Measurements from ENCODE around the gene TERB2. TPM values are rescaled to one million over a fixed set of nuclear protein-coding genes. Genes with fewer than 3 reads are reported as not detected.
"Not testable (repeated sequence)": the region's sequence is repeated elsewhere in the genome, so short reads cannot be mapped to it uniquely, and the experiment has no call there.

TERB2 gene
- total RNA-seq, 3 donors from 2014 or later = not detected

GRCh38 chr15:45022871-45023658 is 66.6 kb downstream of the TERB2 start, which contains the start of gene SORD:
Gene SORD (plus strand): TSS chr15:45023195. CDS start chr15:45023284, 89 bp downstream.
- DNase-seq (peak; percentile 91), ATAC-seq (peak; percentile 99)
- peak within 1 kb of the TSS; percentile 85 for H3K4me3 Mint-ChIP-seq
- H3K9me3 Mint-ChIP-seq = no peaks in the 10 kb centered on the region
- H3K4me1 Mint-ChIP-seq (ENCODE audit: low read depth) = peaks cover 20% of the 10 kb centered on the region
- H3K36me3 Mint-ChIP-seq (ENCODE audit: insufficient read depth) = no peaks in the 10 kb centered on the region
- H3K27me3 Mint-ChIP-seq (ENCODE audit: low read depth) = peaks cover 22% of the 10 kb centered on the region

GRCh38 chr15:45023659-45024225 is 67.3 kb downstream of the TERB2 start:
- H3K9me3 Mint-ChIP-seq = no peaks in the 10 kb centered on the region
- H3K36me3 Mint-ChIP-seq (ENCODE audit: insufficient read depth) = no peaks in the 10 kb centered on the region
- DNase-seq = no peak
- H3K27me3 Mint-ChIP-seq (ENCODE audit: low read depth) = peaks cover 15% of the 10 kb centered on the region
- ATAC-seq = no peak
- peaks cover 20% of the 10 kb centered on the region for H3K4me1 Mint-ChIP-seq (ENCODE audit: low read depth)
- peak overlapping the region; percentile 85 for H3K4me3 Mint-ChIP-seq

GRCh38 chr15:45024649-45025048 is 68.2 kb downstream of the TERB2 start:
- ATAC-seq; H3K9me3 Mint-ChIP-seq; DNase-seq; H3K4me3 Mint-ChIP-seq; H3K27me3 Mint-ChIP-seq (ENCODE audit: low read depth); H3K36me3 Mint-ChIP-seq (ENCODE audit: insufficient read depth): not testable (repeated sequence)
- peaks cover 20% of the 10 kb centered on the region for H3K4me1 Mint-ChIP-seq (ENCODE audit: low read depth)

DNA sequence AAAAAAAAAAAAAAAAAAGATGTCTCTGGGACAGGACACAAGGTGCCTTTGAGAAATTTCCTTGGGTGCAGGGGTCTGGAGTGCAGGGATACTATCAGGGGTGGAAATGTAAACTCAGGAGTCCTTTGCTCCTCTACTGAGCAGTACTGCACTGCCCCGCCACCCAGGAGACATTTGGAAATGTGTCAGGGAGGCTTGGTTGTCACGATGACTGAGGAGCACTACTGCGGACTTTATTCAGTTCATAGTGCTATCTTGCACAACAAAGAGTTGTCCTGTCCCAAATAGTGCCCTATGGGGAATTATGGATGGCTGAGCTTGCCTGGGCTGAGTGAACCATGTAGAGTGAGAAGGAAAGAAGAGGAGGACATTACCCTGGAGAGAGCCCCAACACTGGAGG is 69.1 kb downstream of the TERB2 start:
- H3K4me1 Mint-ChIP-seq (ENCODE audit: low read depth) = peaks cover 20% of the 10 kb centered on the region
- H3K9me3 Mint-ChIP-seq; H3K4me3 Mint-ChIP-seq; ATAC-seq; H3K27me3 Mint-ChIP-seq (ENCODE audit: low read depth); DNase-seq; H3K36me3 Mint-ChIP-seq (ENCODE audit: insufficient read depth): not testable (repeated sequence)

DNA sequence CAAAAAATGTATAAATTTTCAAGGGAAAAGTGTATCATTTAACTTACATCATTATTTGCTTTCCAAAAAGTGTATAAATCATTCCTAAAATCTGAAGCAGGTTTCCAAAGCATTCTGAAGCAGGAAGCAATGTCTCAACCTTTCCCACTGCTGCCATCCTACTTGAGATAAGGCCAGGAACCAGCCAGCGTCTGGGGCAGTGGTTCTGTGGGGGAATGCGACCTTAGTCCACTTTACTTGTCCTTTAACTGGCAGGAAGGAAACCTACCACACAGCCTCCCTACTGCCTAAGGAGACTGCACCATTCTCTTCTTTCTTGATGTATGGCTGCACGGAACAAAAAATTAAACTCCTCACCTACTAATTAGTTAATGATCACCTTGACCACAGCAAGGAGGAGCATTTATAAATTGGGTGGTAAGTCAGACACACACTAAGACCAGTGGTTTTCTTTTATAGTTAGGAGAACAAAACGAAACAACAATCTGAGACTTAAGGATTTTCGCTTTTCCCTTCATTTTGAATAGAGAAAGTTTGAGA is 70.2 kb downstream of the TERB2 start:
- DNase-seq (no peak), ATAC-seq (no peak)
- Mint-ChIP-seq H3K36me3 (ENCODE audit: insufficient read depth) (peaks cover 8% of the 10 kb centered on the region), H3K27me3 (ENCODE audit: low read depth) (no peaks in the 10 kb centered on the region), H3K9me3 (no peaks in the 10 kb centered on the region), H3K4me3 (no peak overlapping the region), H3K4me1 (ENCODE audit: low read depth) (peaks cover 20% of the 10 kb centered on the region)

GRCh38 chr15:45027220-45027619 is 70.7 kb downstream of the TERB2 start:
- H3K36me3 Mint-ChIP-seq (ENCODE audit: insufficient read depth) = peaks cover 8% of the 10 kb centered on the region
- ATAC-seq (no peak), DNase-seq (no peak)
- peaks cover 20% of the 10 kb centered on the region for H3K4me1 Mint-ChIP-seq (ENCODE audit: low read depth)
- no peaks in the 10 kb centered on the region for H3K27me3 Mint-ChIP-seq (ENCODE audit: low read depth)
- H3K4me3 Mint-ChIP-seq = no peak overlapping the region
- no peaks in the 10 kb centered on the region for H3K9me3 Mint-ChIP-seq

Other genes starting within 250 kb of the TERB2 start
- 1 to 10 TPM; 3.6 to 5.2 (median 3.9) TPM for gene PATL2, start 245.4 kb upstream of the TERB2 start, total RNA-seq
- gene B2M, start 245.2 kb upstream of the TERB2 start, total RNA-seq = 1,000 to 10,000 TPM; 3,850 to 4,350 (median 4,124) TPM
- 10 to 100 TPM; 45.4 to 58.2 (median 46.4) TPM for gene TRIM69, start 220.2 kb upstream of the TERB2 start, total RNA-seq
- gene SORD, start 66.5 kb downstream of the TERB2 start, total RNA-seq = 10 to 100 TPM; 26.9 to 42.7 (median 32.6) TPM
- under 1 TPM; 0.05 to 0.11 (median 0.10) TPM for gene DUOX2, start 157.5 kb downstream of the TERB2 start, total RNA-seq
- gene DUOXA2, start 157.6 kb downstream of the TERB2 start, total RNA-seq = not detected
- under 1 TPM; 0.08 to 0.58 (median 0.24) TPM for gene DUOXA1, start 173.2 kb downstream of the TERB2 start, total RNA-seq
- gene DUOX1, start 173.3 kb downstream of the TERB2 start, total RNA-seq = under 1 TPM; 0.13 to 0.42 (median 0.22) TPM
- 10 to 100 TPM; 17.5 to 30.5 (median 19.2) TPM for gene SHF, start 231.3 kb downstream of the TERB2 start, total RNA-seq

Data from activated T-cell treated with anti-CD3 and anti-CD28 coated beads, Interleukin-2, amount 50 U/mL, for 4 hours (primary cell).